Breast epithelium (tissue), 3 donors: ENCODE data around the gene ABTB1.

Experiments used
- POLR2A ChIP-seq: fragments of 450-650 bp; IDR thresholded peaks from one replicate; pipeline ENCODE4 v1.6.1; 2016; ENCODE audit warnings: antibody characterized with exemption, mild to moderate bottlenecking, moderate library complexity
- POLR2AphosphoS5 ChIP-seq, 3 donors: sonication (generic); formaldehyde crosslinking; IDR thresholded peaks; one replicate each; pipeline ENCODE4 v1.6.1; 2017; ENCODE audit warnings: antibody characterized with exemption in 3 of 3
- TF ChIP-seq, protein P1 (sequence below), 3 donors: fragments of 450-650 bp; IDR thresholded peaks; one replicate each; pipeline ENCODE4 v1.5.1; 2016 to 2017; ENCODE audit warnings: antibody characterized with exemption in 3 of 3, mild to moderate bottlenecking in 3 of 3, moderate library complexity in 3 of 3

GRCh38 chr3:127672429-127673190 is at the start of gene ABTB1:
- TF ChIP-seq POLR2AphosphoS5 (IDR thresholded peaks at IDR 0.05) (peak; percentile 51 to 81 (median 62)), POLR2A (peak; percentile 28)
- TF ChIP-seq, protein P1, sequence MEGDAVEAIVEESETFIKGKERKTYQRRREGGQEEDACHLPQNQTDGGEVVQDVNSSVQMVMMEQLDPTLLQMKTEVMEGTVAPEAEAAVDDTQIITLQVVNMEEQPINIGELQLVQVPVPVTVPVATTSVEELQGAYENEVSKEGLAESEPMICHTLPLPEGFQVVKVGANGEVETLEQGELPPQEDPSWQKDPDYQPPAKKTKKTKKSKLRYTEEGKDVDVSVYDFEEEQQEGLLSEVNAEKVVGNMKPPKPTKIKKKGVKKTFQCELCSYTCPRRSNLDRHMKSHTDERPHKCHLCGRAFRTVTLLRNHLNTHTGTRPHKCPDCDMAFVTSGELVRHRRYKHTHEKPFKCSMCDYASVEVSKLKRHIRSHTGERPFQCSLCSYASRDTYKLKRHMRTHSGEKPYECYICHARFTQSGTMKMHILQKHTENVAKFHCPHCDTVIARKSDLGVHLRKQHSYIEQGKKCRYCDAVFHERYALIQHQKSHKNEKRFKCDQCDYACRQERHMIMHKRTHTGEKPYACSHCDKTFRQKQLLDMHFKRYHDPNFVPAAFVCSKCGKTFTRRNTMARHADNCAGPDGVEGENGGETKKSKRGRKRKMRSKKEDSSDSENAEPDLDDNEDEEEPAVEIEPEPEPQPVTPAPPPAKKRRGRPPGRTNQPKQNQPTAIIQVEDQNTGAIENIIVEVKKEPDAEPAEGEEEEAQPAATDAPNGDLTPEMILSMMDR (IDR thresholded peaks at IDR 0.05), result no peak
